Thyroid gland (tissue), 4 donors: ENCODE data around the gene SECISBP2L.

Experiments used
- POLR2A ChIP-seq, 2 donors: fragments of 450-650 bp; IDR thresholded peaks; one replicate each; pipeline ENCODE4 v1.6.1; 2017; ENCODE audit warnings: antibody characterized with exemption in 2 of 2, mild to moderate bottlenecking in 2 of 2, moderate library complexity in 1 of 2
- TF ChIP-seq, protein P1 (sequence below), 6 experiments: fragments of 200-600 bp in 3 of 6; fragments of 450-650 bp in 3 of 6; sonication (generic) in 3 of 6; IDR thresholded peaks; one replicate each; pipeline ENCODE4 v1.5.1; 2016 to 2019; ENCODE audit warnings: antibody characterized with exemption in 6 of 6, mild to moderate bottlenecking in 2 of 6, inconsistent platforms in 1 of 6, moderate library complexity in 1 of 6

GRCh38 chr15:49093252-49094105 is 47.2 kb upstream of the SECISBP2L start:
- TF ChIP-seq, protein P1, sequence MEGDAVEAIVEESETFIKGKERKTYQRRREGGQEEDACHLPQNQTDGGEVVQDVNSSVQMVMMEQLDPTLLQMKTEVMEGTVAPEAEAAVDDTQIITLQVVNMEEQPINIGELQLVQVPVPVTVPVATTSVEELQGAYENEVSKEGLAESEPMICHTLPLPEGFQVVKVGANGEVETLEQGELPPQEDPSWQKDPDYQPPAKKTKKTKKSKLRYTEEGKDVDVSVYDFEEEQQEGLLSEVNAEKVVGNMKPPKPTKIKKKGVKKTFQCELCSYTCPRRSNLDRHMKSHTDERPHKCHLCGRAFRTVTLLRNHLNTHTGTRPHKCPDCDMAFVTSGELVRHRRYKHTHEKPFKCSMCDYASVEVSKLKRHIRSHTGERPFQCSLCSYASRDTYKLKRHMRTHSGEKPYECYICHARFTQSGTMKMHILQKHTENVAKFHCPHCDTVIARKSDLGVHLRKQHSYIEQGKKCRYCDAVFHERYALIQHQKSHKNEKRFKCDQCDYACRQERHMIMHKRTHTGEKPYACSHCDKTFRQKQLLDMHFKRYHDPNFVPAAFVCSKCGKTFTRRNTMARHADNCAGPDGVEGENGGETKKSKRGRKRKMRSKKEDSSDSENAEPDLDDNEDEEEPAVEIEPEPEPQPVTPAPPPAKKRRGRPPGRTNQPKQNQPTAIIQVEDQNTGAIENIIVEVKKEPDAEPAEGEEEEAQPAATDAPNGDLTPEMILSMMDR (IDR thresholded peaks at IDR 0.05) = no peak
- TF ChIP-seq POLR2A (IDR thresholded peaks at IDR 0.05) = no peak
